Ectodermal cell (in vitro differentiated cells): ENCODE measurements around the gene CNTN1.
A peak's percentile ranks its signal among the peaks of the same experiment; 100 is the strongest.

Source experiments
- H3K27ac ChIP-seq: 2 replicates; pipeline ENCODE4 v1.7.0; 2013; ENCODE audit warnings: mild to moderate bottlenecking, low read depth, low read length; ENCODE audit not compliant: insufficient read depth, poor library complexity, severe bottlenecking
- H3K27me3 ChIP-seq: 2 replicates; pipeline ENCODE4 v1.7.0; 2013; ENCODE audit warnings: mild to moderate bottlenecking, low read length; ENCODE audit not compliant: insufficient read depth, control insufficient read depth, poor library complexity, severe bottlenecking
- H3K36me3 ChIP-seq: one replicate; pipeline ENCODE4 v1.7.0; 2013; ENCODE audit warnings: low read length; ENCODE audit not compliant: control insufficient read depth, insufficient read depth
- H3K4me1 ChIP-seq: one replicate; pipeline ENCODE4 v1.7.0; 2013; ENCODE audit warnings: low read length; ENCODE audit not compliant: control insufficient read depth, insufficient read depth
- H3K4me3 ChIP-seq: 2 replicates; pipeline ENCODE4 v1.7.0; 2013; ENCODE audit warnings: low read depth, low read length, control low read depth; ENCODE audit not compliant: insufficient read depth
- H3K9me3 ChIP-seq: 2 replicates; pipeline ENCODE4 v1.7.0; 2013; ENCODE audit warnings: mild to moderate bottlenecking, low read length, moderate library complexity; ENCODE audit not compliant: control insufficient read depth
- WGBS, 2 experiments: methylation state at CpG; one replicate each; pipeline ENCODE4 v1.1.7; 2013; ENCODE audit warnings: missing lambda C conversion rate in 2 of 2; 5-methylcytosine and 5-hydroxymethylcytosine counted together

CNTN1 gene

GRCh38 chr12:40655451-40655850, 36.8 kb upstream of the CNTN1 start:
- no peaks in the 10 kb centered on the region for H3K36me3 ChIP-seq
- no peak overlapping the region for H3K27ac ChIP-seq
- H3K4me3 ChIP-seq, result no peak overlapping the region
- 95 to 100% methylated on average over 1 of the region's 1 CpG for WGBS, 2 experiments
- no peaks in the 10 kb centered on the region for H3K27me3 ChIP-seq
- H3K4me1 ChIP-seq, result no peaks in the 10 kb centered on the region
- H3K9me3 ChIP-seq, result no peaks in the 10 kb centered on the region

GRCh38 chr12:40662366-40662765, 29.9 kb upstream of the CNTN1 start:
- Histone ChIP-seq H3K9me3 (no peaks in the 10 kb centered on the region), H3K4me1 (no peaks in the 10 kb centered on the region), H3K27me3 (no peaks in the 10 kb centered on the region), H3K4me3 (no peak overlapping the region), H3K36me3 (no peaks in the 10 kb centered on the region), H3K27ac (no peak overlapping the region)
- WGBS, 2 experiments, result 94 to 97% methylated on average over 4 of the region's 4 CpGs

DNA sequence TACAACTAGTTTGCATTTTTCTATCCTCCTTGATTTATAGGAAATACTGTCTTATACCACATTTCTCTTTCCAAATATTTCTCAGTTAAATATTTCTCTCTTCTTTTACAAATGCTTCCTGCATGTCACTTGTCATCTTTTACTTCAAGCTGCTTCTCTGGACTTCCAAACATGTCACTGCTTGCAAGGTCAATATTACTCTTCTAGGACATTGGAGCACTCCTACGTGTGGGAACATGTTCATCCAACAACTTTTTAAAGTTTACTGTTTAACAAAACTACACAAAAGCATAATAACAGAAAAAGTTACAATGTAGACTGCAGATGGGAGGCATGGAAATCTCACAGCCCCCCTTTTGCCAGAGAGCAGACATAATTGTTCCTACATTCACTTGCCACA, 28.5 kb upstream of the CNTN1 start:
- Histone ChIP-seq H3K4me1 (no peaks in the 10 kb centered on the region), H3K4me3 (no peak overlapping the region), H3K27ac (no peak overlapping the region), H3K9me3 (no peaks in the 10 kb centered on the region), H3K36me3 (no peaks in the 10 kb centered on the region), H3K27me3 (no peaks in the 10 kb centered on the region)
- WGBS, 2 experiments, result 92 to 93% methylated on average over 1 of the region's 1 CpG

GRCh38 chr12:40668099-40668529, 24.1 kb upstream of the CNTN1 start:
- H3K27me3 ChIP-seq, result no peaks in the 10 kb centered on the region
- no peaks in the 10 kb centered on the region for H3K9me3 ChIP-seq
- H3K36me3 ChIP-seq, result no peaks in the 10 kb centered on the region
- H3K4me3 ChIP-seq, result no peak overlapping the region
- WGBS, 2 experiments, result 88 to 93% methylated on average over 1 of the region's 1 CpG
- H3K27ac ChIP-seq, result no peak overlapping the region
- no peaks in the 10 kb centered on the region for H3K4me1 ChIP-seq

GRCh38 chr12:40672741-40673271, 19.4 kb upstream of the CNTN1 start:
- Histone ChIP-seq H3K4me3 (no peak overlapping the region), H3K27ac (no peak overlapping the region), H3K27me3 (no peaks in the 10 kb centered on the region), H3K36me3 (no peaks in the 10 kb centered on the region), H3K9me3 (no peaks in the 10 kb centered on the region), H3K4me1 (no peaks in the 10 kb centered on the region)
- WGBS, 2 experiments, result 89 to 93% methylated on average over 2 of the region's 2 CpGs

DNA sequence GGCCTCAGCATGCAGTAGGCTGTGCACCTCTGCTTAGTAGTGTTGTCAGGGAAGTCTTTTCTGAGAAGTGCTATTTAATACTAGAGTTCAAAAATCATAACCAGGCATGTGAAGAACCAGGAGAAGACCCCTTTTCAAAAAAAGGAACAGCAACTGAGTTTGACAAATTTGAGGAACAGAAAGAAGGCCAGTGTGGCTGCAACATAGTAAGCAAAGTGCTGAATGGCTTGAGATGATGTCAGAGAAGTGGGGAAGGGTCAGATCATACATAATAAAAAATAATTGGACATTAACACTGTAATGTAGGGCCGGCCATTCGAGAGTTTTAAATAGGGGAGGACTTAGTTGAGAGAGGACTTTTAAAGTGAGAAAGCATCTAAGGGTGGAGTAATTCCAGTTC, 11.1 kb upstream of the CNTN1 start:
- WGBS, 2 experiments, result 100% methylated on average over 2 of the region's 2 CpGs; no CpG with 5 or more reads in 1 of the 2 experiments
- Histone ChIP-seq H3K27ac (no peak overlapping the region), H3K27me3 (no peaks in the 10 kb centered on the region), H3K36me3 (no peaks in the 10 kb centered on the region), H3K9me3 (no peaks in the 10 kb centered on the region), H3K4me1 (no peaks in the 10 kb centered on the region), H3K4me3 (no peak overlapping the region)

- WGBS, 2 experiments, result 93 to 97% methylated on average over 3 of the region's 4 CpGs
- no peaks in the 10 kb centered on the region for H3K9me3 ChIP-seq
- no peak overlapping the region for H3K4me3 ChIP-seq
- no peaks in the 10 kb centered on the region for H3K4me1 ChIP-seq
- H3K36me3 ChIP-seq, result no peaks in the 10 kb centered on the region
- no peak overlapping the region for H3K27ac ChIP-seq
- no peaks in the 10 kb centered on the region for H3K27me3 ChIP-seq
These were observed 7.3 kb upstream of the CNTN1 start for GRCh38 chr12:40684986-40685385.

DNA sequence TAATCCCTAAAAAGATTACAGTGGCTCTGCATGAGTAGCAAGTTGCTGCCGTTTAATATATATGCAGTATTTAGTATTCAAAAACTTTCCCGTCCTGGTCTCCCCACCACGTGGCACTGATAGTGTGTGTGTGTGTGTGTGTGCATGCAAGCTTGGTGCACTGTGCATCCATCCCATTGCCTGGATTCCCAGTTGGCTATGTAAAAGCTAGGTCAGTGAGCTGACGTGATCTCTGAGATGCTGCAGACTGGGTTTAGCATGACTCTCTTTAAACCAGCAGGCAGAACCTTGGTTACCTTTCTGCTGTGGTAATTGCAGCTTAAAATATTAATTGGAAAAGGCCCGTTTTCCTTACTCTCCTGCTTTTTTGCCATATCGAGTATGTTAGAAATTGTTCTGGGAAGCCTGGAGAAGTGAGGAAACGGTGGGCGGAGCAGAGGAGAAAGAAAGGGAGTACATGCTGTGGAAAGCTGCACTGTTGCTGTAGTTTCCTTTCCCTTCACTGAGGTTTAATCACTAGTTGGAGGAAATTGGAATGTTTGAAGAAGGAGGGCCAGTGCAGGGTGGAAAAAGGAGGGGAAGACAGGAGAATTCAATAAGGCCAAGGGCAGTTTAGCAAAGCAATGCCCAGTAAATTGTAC, 4.0 kb upstream of the CNTN1 start:
- no peaks in the 10 kb centered on the region for H3K9me3 ChIP-seq
- H3K4me1 ChIP-seq, result peaks cover 1% of the 10 kb centered on the region
- H3K27ac ChIP-seq, result no peak overlapping the region
- H3K36me3 ChIP-seq, result no peaks in the 10 kb centered on the region
- H3K4me3 ChIP-seq, result no peak overlapping the region
- H3K27me3 ChIP-seq, result peaks cover 22% of the 10 kb centered on the region
- WGBS, 2 experiments, result 86 to 93% methylated on average over 8 of the region's 8 CpGs

GRCh38 chr12:40689576-40689975, 2.7 kb upstream of the CNTN1 start:
- no peaks in the 10 kb centered on the region for H3K9me3 ChIP-seq

GRCh38 chr12:40692765-40693206, 547 bp downstream of the CNTN1 start:
- Histone ChIP-seq H3K4me1 (peaks cover 6% of the 10 kb centered on the region), H3K4me3 (peak overlapping the region; percentile 56), H3K27ac (no peak overlapping the region), H3K9me3 (no peaks in the 10 kb centered on the region), H3K27me3 (peaks cover 43% of the 10 kb centered on the region), H3K36me3 (no peaks in the 10 kb centered on the region)
- 1% methylated on average over 29 to 33 of the region's 33 CpGs for WGBS, 2 experiments

More at GRCh38 chr12:40689576-40689975, 2.7 kb upstream of the CNTN1 start:
- no peak overlapping the region for H3K4me3 ChIP-seq
- H3K27me3 ChIP-seq, result peaks cover 35% of the 10 kb centered on the region
- 94% methylated on average over 2 of the region's 2 CpGs for WGBS, 2 experiments
- peaks cover 6% of the 10 kb centered on the region for H3K4me1 ChIP-seq
- H3K27ac ChIP-seq, result no peak overlapping the region
- H3K36me3 ChIP-seq, result no peaks in the 10 kb centered on the region
